GM12878 (cell line): ENCODE measurements around the gene FABP1. TPM values are rescaled to one million over a fixed set of nuclear protein-coding genes. Genes with fewer than 3 reads are reported as not detected.

Experiments used
- ATAC-seq: fragments of 200-7000 bp; cut with Tn5 transposase; 3 replicates; pipeline ENCODE4 v1.9.1; 2020; ENCODE audit warnings: mild to moderate bottlenecking, moderate library complexity
- BruUV-seq: library from RNA; stranded (reverse); fragments of 400-500 nt; replicated peaks from 2 replicates; lab custom pipeline; 2021; lab: Mats Ljungman, UMichigan
- CTCF ChIA-PET: fragments of 300-600 bp; sonication (Branson Sonifier 250); formaldehyde crosslinking; extraction: SDS; loops from one replicate; lab custom pipeline; 2021; ENCODE audit warnings: inconsistent platforms; lab: Yijun Ruan, JAX
- POLR2A ChIA-PET: fragments of 350-600 bp; formaldehyde crosslinking; extraction: SDS; loops from one replicate; lab custom pipeline; 2021; ENCODE audit warnings: inconsistent platforms; lab: Charles Lee
- RAD21 ChIA-PET: fragments of 300-600 bp; sonication (Branson Sonifier 250); formaldehyde crosslinking; loops from one replicate; lab custom pipeline; 2023; ENCODE audit warnings: antibody characterized with exemption; ENCODE audit not compliant: unreplicated experiment; lab: Charles Lee
- SMC1A ChIA-PET: fragments of 300-600 bp; sonication (Branson Sonifier 250); formaldehyde crosslinking; loops from one replicate; lab custom pipeline; 2023; ENCODE audit not compliant: unreplicated experiment, uncharacterized antibody; lab: Charles Lee
- DNase-seq: peaks from one replicate; pipeline ENCODE4 v3.0.0-alpha.2; 2011; ENCODE audit warnings: low read depth, low spot score
- FAIRE-seq: peaks from 3 replicates; lab custom pipeline; 2011; peaks lifted over from hg19 to GRCh38; lab: Jason Lieb, UNC
- H2AFZ ChIP-seq: 2 replicates; pipeline ENCODE4 v1.6.0; 2011; ENCODE audit warnings: low read depth, low read length, control low read depth; ENCODE audit not compliant: control insufficient read depth
- H3K27ac ChIP-seq: 2 replicates; pipeline ENCODE4 v1.5.1; 2011; ENCODE audit warnings: control low read depth; ENCODE audit not compliant: control insufficient read depth, insufficient read depth
- H3K27me3 ChIP-seq, 2 experiments: replicated peaks in 1 of 2; 2 replicates each; pipeline versions ENCODE4 v1.6.0 to v1.6.1; 2011; ENCODE audit warnings: low read length in 1 of 2; ENCODE audit not compliant: control insufficient read depth in 2 of 2, insufficient read depth in 2 of 2
- H3K36me3 ChIP-seq, 2 experiments: 2 replicates each; pipeline ENCODE4 v1.5.1; 2011; ENCODE audit warnings: low read length in 1 of 2; ENCODE audit not compliant: control insufficient read depth in 2 of 2, insufficient read depth in 2 of 2
- H3K4me1 ChIP-seq: 2 replicates; pipeline ENCODE4 v1.6.1; 2011; ENCODE audit warnings: mild to moderate bottlenecking, low read length, moderate library complexity, mixed read lengths; ENCODE audit not compliant: control insufficient read depth, insufficient read depth
- H3K4me2 ChIP-seq: 2 replicates; pipeline ENCODE4 v1.6.0; 2011; ENCODE audit warnings: control low read depth; ENCODE audit not compliant: control insufficient read depth, insufficient read depth
- H3K4me3 ChIP-seq: fragments of 200-600 bp; sonication (generic); 2 replicates; pipeline ENCODE4 v1.5.1; 2016
- H3K79me2 ChIP-seq: 2 replicates; pipeline ENCODE4 v1.6.0; 2011; ENCODE audit warnings: low read length; ENCODE audit not compliant: control insufficient read depth, insufficient read depth
- H3K9ac ChIP-seq: 2 replicates; pipeline ENCODE4 v1.8.0; 2011; ENCODE audit warnings: low read length, control low read depth, mixed read lengths; ENCODE audit not compliant: control insufficient read depth, insufficient read depth
- H3K9me3 ChIP-seq: replicated peaks from 3 replicates; pipeline ENCODE4 v1.5.1; 2011; ENCODE audit warnings: mild to moderate bottlenecking, low read length; ENCODE audit not compliant: control insufficient read depth, insufficient read depth
- H4K20me1 ChIP-seq: 2 replicates; pipeline ENCODE4 v1.6.0; 2011; ENCODE audit not compliant: control insufficient read depth, insufficient read depth
- CBX5 ChIP-seq: sonication (generic); IDR thresholded peaks from 2 replicates; pipeline ENCODE4 v1.6.1; 2016; ENCODE audit warnings: low read depth, moderate library complexity, mild to moderate bottlenecking, inconsistent platforms
- FOXK2 ChIP-seq: fragments of 450-650 bp; IDR thresholded peaks from 2 replicates; pipeline ENCODE4 v1.6.1; 2017; ENCODE audit warnings: mild to moderate bottlenecking, moderate library complexity
- FOXM1 ChIP-seq: IDR thresholded peaks from 2 replicates; pipeline ENCODE4 v1.6.1; 2012; ENCODE audit warnings: low read depth, mild to moderate bottlenecking, inconsistent platforms, low read length, moderate library complexity
- HDGF ChIP-seq: fragments of 450-650 bp; IDR thresholded peaks from 2 replicates; pipeline ENCODE4 v1.6.1; 2016; ENCODE audit warnings: antibody characterized with exemption
- IRF5 ChIP-seq: fragments of 450-650 bp; IDR thresholded peaks from 2 replicates; pipeline ENCODE4 v1.6.1; 2017; ENCODE audit warnings: borderline replicate concordance
- MYB ChIP-seq: fragments of 150-350 bp; IDR thresholded peaks from 2 replicates; pipeline ENCODE4 v1.6.1; 2014; ENCODE audit warnings: mild to moderate bottlenecking, low read depth, low read length, borderline replicate concordance
- PAX8 ChIP-seq: fragments of 450-650 bp; IDR thresholded peaks from 2 replicates; pipeline ENCODE4 v1.6.1; 2017; ENCODE audit warnings: mild to moderate bottlenecking, moderate library complexity
- RUNX3 ChIP-seq: IDR thresholded peaks from 2 replicates; pipeline ENCODE4 v1.6.1; 2012; ENCODE audit warnings: low read length, inconsistent platforms
- SIX5 ChIP-seq: IDR thresholded peaks from 2 replicates; pipeline ENCODE4 v1.6.1; 2011; ENCODE audit warnings: mild to moderate bottlenecking, low read depth, low read length, moderate library complexity; ENCODE audit not compliant: severe bottlenecking
- SREBF1 ChIP-seq: IDR thresholded peaks from 2 replicates; pipeline ENCODE4 v1.6.1; 2012; ENCODE audit warnings: mild to moderate bottlenecking, low read length
- STAT3 ChIP-seq: IDR thresholded peaks from 2 replicates; pipeline ENCODE4 v1.6.1; 2011; ENCODE audit warnings: low read depth, low read length, improper control_type of control experiment
- SUZ12 ChIP-seq: fragments of 200-600 bp; sonication (generic); IDR thresholded peaks from one replicate; pipeline ENCODE4 v1.6.1; 2018; ENCODE audit warnings: antibody characterized with exemption, mild to moderate bottlenecking; ENCODE audit not compliant: unreplicated experiment
- YBX1 ChIP-seq: fragments of 450-650 bp; IDR thresholded peaks from 2 replicates; pipeline ENCODE4 v1.6.1; 2016; ENCODE audit warnings: antibody characterized with exemption
- WGBS: methylation state at CpG from one replicate; pipeline ENCODE4 v1.1.6; 2016; ENCODE audit warnings: low lambda C conversion rate; ENCODE audit not compliant: insufficient replicate concordance, insufficient coverage; ENCODE audit errors: missing lambda C conversion rate; 5-methylcytosine and 5-hydroxymethylcytosine counted together
- in situ Hi-C: fragments of 300-500 bp; cut with MboI; formaldehyde crosslinking; loops from 9 replicates; pipeline ENCODE4 v1.14.3; 2018; ENCODE audit warnings: mixed read lengths
- intact Hi-C: fragments of 100-400 bp; cut with micrococcal nuclease; formaldehyde crosslinking; loops from one replicate; pipeline ENCODE4 v1.14.2; 2022; ENCODE audit not compliant: unreplicated experiment
- polyA plus RNA-seq, 11 experiments: library from polyadenylated mRNA; depleted of rRNA in 4 of 11; unstranded in 6 of 11; stranded (reverse) in 5 of 11; fragments of >200 nt; fragmentation: Nextera tagmentation in 4 of 11; fragmentation: Illumina TruSeq in 1 of 11; extraction: Ambion mirVana in 4 of 11; extraction: Trizol in 1 of 11; gene quantifications; 1 replicate in 1 of 11; 2 replicates in 10 of 11; pipeline versions ENCODE4 v1.2.1 to v1.2.3, GENCODE V29; 2011 to 2016; ENCODE audit warnings: inconsistent platforms in 2 of 11, missing spikeins in 2 of 11, low read depth in 1 of 11
- total RNA-seq, 4 experiments: library from RNA; depleted of rRNA in 3 of 4; stranded (reverse); fragments of >200 nt in 3 of 4; fragmentation: Illumina TruSeq in 1 of 4; extraction: Trizol in 1 of 4; gene quantifications; 2 replicates each; pipeline versions ENCODE4 v1.2.1 to v1.2.3, GENCODE V29; 2013 to 2021
- TF ChIP-seq, protein P1 (sequence below): fragments of 450-650 bp; conservative IDR thresholded peaks from 2 replicates; pipeline ENCODE4 v1.6.1; 2017; ENCODE audit warnings: mild to moderate bottlenecking, moderate library complexity
- TF ChIP-seq, protein P2 (sequence below): fragments of 450-650 bp; IDR thresholded peaks from 2 replicates; pipeline ENCODE4 v1.6.1; 2014; ENCODE audit warnings: mild to moderate bottlenecking
- TF ChIP-seq, protein P3 (sequence below): fragments of 450-650 bp; IDR thresholded peaks from 2 replicates; pipeline ENCODE4 v1.6.1; 2016; ENCODE audit warnings: mild to moderate bottlenecking, moderate library complexity, borderline replicate concordance

Gene FABP1
- total and polyA plus RNA-seq, 10 of the 15 experiments (the other 5 are each of a cell fraction or from before 2014, with no cell fraction given), result not detected

DNA sequence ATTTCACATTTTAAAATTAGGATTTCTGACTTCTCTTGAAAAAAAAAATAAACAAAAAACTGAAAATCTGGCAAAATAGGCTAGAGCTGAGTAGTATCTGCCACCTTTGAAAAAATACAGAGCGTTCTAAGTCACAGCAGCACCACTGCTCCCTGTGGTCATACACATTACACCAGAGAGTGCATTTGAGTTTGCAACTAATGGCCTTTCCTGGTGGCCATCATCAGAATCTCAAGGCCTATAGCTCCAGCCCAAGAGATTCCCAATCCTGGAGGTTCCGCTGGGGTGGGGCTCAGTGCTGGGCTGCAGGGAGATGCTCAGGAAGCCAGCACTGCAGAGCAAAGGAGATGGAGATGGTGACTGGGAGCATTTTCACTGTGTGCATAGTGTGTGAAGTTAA, 42.8 kb downstream of the FABP1 start (continued):
- TF ChIP-seq, protein P1, sequence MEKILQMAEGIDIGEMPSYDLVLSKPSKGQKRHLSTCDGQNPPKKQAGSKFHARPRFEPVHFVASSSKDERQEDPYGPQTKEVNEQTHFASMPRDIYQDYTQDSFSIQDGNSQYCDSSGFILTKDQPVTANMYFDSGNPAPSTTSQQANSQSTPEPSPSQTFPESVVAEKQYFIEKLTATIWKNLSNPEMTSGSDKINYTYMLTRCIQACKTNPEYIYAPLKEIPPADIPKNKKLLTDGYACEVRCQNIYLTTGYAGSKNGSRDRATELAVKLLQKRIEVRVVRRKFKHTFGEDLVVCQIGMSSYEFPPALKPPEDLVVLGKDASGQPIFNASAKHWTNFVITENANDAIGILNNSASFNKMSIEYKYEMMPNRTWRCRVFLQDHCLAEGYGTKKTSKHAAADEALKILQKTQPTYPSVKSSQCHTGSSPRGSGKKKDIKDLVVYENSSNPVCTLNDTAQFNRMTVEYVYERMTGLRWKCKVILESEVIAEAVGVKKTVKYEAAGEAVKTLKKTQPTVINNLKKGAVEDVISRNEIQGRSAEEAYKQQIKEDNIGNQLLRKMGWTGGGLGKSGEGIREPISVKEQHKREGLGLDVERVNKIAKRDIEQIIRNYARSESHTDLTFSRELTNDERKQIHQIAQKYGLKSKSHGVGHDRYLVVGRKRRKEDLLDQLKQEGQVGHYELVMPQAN, result no peak
- TF ChIP-seq, protein P2, sequence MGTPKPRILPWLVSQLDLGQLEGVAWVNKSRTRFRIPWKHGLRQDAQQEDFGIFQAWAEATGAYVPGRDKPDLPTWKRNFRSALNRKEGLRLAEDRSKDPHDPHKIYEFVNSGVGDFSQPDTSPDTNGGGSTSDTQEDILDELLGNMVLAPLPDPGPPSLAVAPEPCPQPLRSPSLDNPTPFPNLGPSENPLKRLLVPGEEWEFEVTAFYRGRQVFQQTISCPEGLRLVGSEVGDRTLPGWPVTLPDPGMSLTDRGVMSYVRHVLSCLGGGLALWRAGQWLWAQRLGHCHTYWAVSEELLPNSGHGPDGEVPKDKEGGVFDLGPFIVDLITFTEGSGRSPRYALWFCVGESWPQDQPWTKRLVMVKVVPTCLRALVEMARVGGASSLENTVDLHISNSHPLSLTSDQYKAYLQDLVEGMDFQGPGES, result no peak
- no peak for TF ChIP-seq SUZ12
- TF ChIP-seq STAT3, result no peak

DNA sequence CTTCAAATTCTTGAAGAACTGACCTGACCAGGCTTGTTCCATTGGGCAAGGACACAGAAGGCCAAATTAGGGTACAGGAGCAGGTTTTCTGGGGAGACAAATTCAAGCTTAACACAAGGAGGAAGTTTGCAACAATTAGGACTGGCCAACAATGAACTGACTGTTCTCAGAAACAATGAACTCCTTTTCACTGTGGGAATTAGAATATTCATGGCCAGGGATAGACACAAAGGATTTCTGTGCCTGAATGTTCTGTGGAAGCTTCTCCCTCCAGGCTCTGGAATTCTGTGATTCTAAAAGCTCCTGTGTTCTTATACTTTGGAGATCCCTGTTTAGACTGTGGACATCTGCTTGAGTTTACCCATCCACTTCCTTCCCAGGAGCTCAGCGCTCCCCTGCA, 45.1 kb downstream of the FABP1 start:
- BruUV-seq, result no TSS peak
- no peak overlapping the region for H2AFZ ChIP-seq
- H3K4me3 ChIP-seq, result no peak overlapping the region
- CTCF ChIA-PET, result interaction anchor here (0.9 kb wide), 1 partner anchor 23 kb away, joined by 3 read pairs; no protein-coding TSS in a partner anchor
- FAIRE-seq (no peak), DNase-seq (no peak), ATAC-seq (no peak)
- no peaks in the 10 kb centered on the region for H3K36me3 ChIP-seq
- intact Hi-C loops, result loop anchor here (5.0 kb wide), 1 partner anchor 65 kb away; no protein-coding TSS in a partner anchor
- in situ Hi-C loops, result no loop called here
- no peak overlapping the region for H3K9ac ChIP-seq
- H3K4me2 ChIP-seq, result no peak overlapping the region
- peaks cover 0 to 2% of the 10 kb centered on the region in 2 experiments; a peak in 1 of 4 replicates for H3K27me3 ChIP-seq
- H3K4me1 ChIP-seq, result no peaks in the 10 kb centered on the region
- RAD21 ChIA-PET, result no interaction called here
- no peak overlapping the region for H3K27ac ChIP-seq
- 0% methylated on average over 1 of the region's 1 CpG for WGBS
- SMC1A ChIA-PET, result no interaction called here
- H4K20me1 ChIP-seq, result no peaks in the 10 kb centered on the region
- H3K79me2 ChIP-seq, result no peaks in the 10 kb centered on the region
- POLR2A ChIA-PET, result no interaction called here
- H3K9me3 ChIP-seq, result no peaks in the 10 kb centered on the region
- TF ChIP-seq, protein P3, sequence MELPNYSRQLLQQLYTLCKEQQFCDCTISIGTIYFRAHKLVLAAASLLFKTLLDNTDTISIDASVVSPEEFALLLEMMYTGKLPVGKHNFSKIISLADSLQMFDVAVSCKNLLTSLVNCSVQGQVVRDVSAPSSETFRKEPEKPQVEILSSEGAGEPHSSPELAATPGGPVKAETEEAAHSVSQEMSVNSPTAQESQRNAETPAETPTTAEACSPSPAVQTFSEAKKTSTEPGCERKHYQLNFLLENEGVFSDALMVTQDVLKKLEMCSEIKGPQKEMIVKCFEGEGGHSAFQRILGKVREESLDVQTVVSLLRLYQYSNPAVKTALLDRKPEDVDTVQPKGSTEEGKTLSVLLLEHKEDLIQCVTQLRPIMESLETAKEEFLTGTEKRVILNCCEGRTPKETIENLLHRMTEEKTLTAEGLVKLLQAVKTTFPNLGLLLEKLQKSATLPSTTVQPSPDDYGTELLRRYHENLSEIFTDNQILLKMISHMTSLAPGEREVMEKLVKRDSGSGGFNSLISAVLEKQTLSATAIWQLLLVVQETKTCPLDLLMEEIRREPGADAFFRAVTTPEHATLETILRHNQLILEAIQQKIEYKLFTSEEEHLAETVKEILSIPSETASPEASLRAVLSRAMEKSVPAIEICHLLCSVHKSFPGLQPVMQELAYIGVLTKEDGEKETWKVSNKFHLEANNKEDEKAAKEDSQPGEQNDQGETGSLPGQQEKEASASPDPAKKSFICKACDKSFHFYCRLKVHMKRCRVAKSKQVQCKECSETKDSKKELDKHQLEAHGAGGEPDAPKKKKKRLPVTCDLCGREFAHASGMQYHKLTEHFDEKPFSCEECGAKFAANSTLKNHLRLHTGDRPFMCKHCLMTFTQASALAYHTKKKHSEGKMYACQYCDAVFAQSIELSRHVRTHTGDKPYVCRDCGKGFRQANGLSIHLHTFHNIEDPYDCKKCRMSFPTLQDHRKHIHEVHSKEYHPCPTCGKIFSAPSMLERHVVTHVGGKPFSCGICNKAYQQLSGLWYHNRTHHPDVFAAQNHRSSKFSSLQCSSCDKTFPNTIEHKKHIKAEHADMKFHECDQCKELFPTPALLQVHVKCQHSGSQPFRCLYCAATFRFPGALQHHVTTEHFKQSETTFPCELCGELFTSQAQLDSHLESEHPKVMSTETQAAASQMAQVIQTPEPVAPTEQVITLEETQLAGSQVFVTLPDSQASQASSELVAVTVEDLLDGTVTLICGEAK, result no peak
- TF ChIP-seq HDGF (no peak), SIX5 (no peak), SREBF1 (no peak), CBX5 (no peak), YBX1 (no peak), MYB (no peak), PAX8 (no peak), FOXK2 (no peak), RUNX3 (no peak), FOXM1 (no peak), IRF5 (no peak)
